ENCODE measurements around the gene FTL.

FTL gene

DNA sequence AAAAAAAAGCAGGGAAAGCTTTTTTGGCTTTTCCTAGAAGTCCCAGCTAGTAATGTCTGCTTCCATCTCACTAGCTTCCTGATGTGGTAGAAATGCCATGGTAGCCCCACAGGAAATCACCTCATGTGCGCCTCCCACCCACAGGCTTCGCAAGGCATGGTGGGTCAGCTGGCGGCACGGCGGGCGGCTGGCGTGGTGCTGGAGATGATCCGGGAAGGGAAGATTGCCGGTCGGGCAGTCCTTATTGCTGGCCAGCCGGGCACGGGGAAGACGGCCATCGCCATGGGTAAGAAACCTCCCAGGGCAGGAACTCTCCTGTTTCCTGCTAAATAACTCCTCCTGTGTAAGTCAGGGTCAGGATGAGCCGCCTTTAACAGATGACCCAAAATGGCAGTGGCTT is 39.0 kb downstream of the FTL start:
- no peaks in the 10 kb centered on the region for H3K4me1 ChIP-seq (ENCODE audit: low read length)
- no peak overlapping the region for H3K9ac ChIP-seq (ENCODE audit: low read length)
- peaks cover 46% of the 10 kb centered on the region for H3K36me3 ChIP-seq (replicated peaks; ENCODE audit: low read depth, low read length)
- H4K20me1 ChIP-seq (ENCODE audit: insufficient read depth, low read length) = no peaks in the 10 kb centered on the region
- H3K4me2 ChIP-seq (ENCODE audit: low read length) = no peak overlapping the region
- no peaks in the 10 kb centered on the region for H3K9me3 ChIP-seq (ENCODE audit: insufficient read depth, low read length)
- H3K27me3 ChIP-seq (ENCODE audit: low read depth, low read length) = no peaks in the 10 kb centered on the region
- H3K27ac ChIP-seq (ENCODE audit: low read length) = no peak overlapping the region
- H3K4me3 ChIP-seq (ENCODE audit: low read length) = no peak overlapping the region
- TF ChIP-seq EZH2phosphoT487 (IDR thresholded peaks at IDR 0.05; ENCODE audit: low read depth) = no peak
- no peak for TF ChIP-seq CTCF (IDR thresholded peaks at IDR 0.05; ENCODE audit: low read depth, low read length)
- peaks cover 6% of the 10 kb centered on the region; the same call in 1 of the 2 replicates for H3K79me2 ChIP-seq (ENCODE audit: low read length)
- no peak overlapping the region for H2AFZ ChIP-seq (ENCODE audit: low read depth, low read length)

DNA sequence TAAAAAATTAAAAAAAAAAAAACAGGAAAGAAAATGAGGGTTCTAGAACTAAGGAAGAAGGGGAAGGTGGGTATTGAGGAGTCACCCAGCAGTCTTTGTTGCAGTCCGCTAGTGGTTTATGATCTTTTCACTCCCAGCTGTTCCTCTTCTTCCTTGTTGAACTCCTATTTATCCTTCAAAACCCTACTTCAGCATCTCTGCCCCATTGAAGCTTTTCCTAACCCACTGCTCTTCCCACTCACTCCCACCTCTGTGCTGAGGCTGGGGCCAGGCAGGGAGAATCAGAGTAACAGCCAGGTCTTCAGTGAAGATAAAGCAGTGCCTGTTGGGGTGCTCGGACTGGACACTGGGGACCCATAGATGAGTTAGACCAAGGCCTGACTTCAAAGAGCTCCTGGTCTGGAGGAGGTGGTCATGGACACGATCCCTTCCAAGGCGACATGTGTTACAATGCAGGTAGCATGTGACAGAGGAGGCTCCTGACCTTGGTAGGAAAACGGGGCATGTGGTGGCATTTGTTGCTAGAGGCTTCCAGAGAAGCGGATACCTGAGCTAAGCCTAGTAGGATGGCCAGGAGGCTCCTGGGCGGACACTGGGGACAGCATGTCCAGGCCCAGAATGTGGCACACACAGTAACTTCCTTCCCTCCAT is 40.0 kb downstream of the FTL start:
- no peaks in the 10 kb centered on the region for H3K9me3 ChIP-seq (ENCODE audit: insufficient read depth, low read length)
- H3K27ac ChIP-seq (ENCODE audit: low read length) = no peak overlapping the region
- H3K79me2 ChIP-seq (ENCODE audit: low read length) = no peaks in the 10 kb centered on the region
- H4K20me1 ChIP-seq (ENCODE audit: insufficient read depth, low read length) = no peaks in the 10 kb centered on the region
- no peaks in the 10 kb centered on the region for H3K27me3 ChIP-seq (ENCODE audit: low read depth, low read length)
- H3K9ac ChIP-seq (ENCODE audit: low read length) = no peak overlapping the region
- peaks cover 44% of the 10 kb centered on the region for H3K36me3 ChIP-seq (replicated peaks; ENCODE audit: low read depth, low read length)
- H3K4me2 ChIP-seq (ENCODE audit: low read length) = no peak overlapping the region
- no peak overlapping the region for H2AFZ ChIP-seq (ENCODE audit: low read depth, low read length)
- no peak overlapping the region for H3K4me3 ChIP-seq (ENCODE audit: low read length)
- no peaks in the 10 kb centered on the region for H3K4me1 ChIP-seq (ENCODE audit: low read length)
- TF ChIP-seq CTCF (IDR thresholded peaks at IDR 0.05; ENCODE audit: low read depth, low read length) (no peak), EZH2phosphoT487 (IDR thresholded peaks at IDR 0.05; ENCODE audit: low read depth) (no peak)

GRCh38 chr19:49006905-49007304 is 41.8 kb downstream of the FTL start:
- H3K9me3 ChIP-seq (ENCODE audit: insufficient read depth, low read length) = no peaks in the 10 kb centered on the region
- H3K4me2 ChIP-seq (ENCODE audit: low read length) = no peak overlapping the region
- H3K36me3 ChIP-seq (replicated peaks; ENCODE audit: low read depth, low read length) = peaks cover 56% of the 10 kb centered on the region
- H4K20me1 ChIP-seq (ENCODE audit: insufficient read depth, low read length) = no peaks in the 10 kb centered on the region
- H3K4me3 ChIP-seq (ENCODE audit: low read length) = no peak overlapping the region
- H3K4me1 ChIP-seq (ENCODE audit: low read length) = no peaks in the 10 kb centered on the region
- no peak overlapping the region for H2AFZ ChIP-seq (ENCODE audit: low read depth, low read length)
- no peak overlapping the region for H3K27ac ChIP-seq (ENCODE audit: low read length)
- H3K9ac ChIP-seq (ENCODE audit: low read length) = no peak overlapping the region
- no peaks in the 10 kb centered on the region for H3K79me2 ChIP-seq (ENCODE audit: low read length)
- H3K27me3 ChIP-seq (ENCODE audit: low read depth, low read length) = no peaks in the 10 kb centered on the region
- no peak for TF ChIP-seq EZH2phosphoT487 (IDR thresholded peaks at IDR 0.05; ENCODE audit: low read depth)
- TF ChIP-seq CTCF (IDR thresholded peaks at IDR 0.05; ENCODE audit: low read depth, low read length) = no peak

- H3K4me1 ChIP-seq (ENCODE audit: low read length) = no peaks in the 10 kb centered on the region
- no peak overlapping the region for H3K4me3 ChIP-seq (ENCODE audit: low read length)
- H3K4me2 ChIP-seq (ENCODE audit: low read length) = no peak overlapping the region
- H4K20me1 ChIP-seq (ENCODE audit: insufficient read depth, low read length) = no peaks in the 10 kb centered on the region
- H3K27ac ChIP-seq (ENCODE audit: low read length) = no peak overlapping the region
- H3K9me3 ChIP-seq (ENCODE audit: insufficient read depth, low read length) = no peaks in the 10 kb centered on the region
- no peaks in the 10 kb centered on the region for H3K79me2 ChIP-seq (ENCODE audit: low read length)
- TF ChIP-seq CTCF (IDR thresholded peaks at IDR 0.05; ENCODE audit: low read depth, low read length) (no peak), EZH2phosphoT487 (IDR thresholded peaks at IDR 0.05; ENCODE audit: low read depth) (no peak)
- peaks cover 51% of the 10 kb centered on the region for H3K36me3 ChIP-seq (replicated peaks; ENCODE audit: low read depth, low read length)
- no peak overlapping the region for H3K9ac ChIP-seq (ENCODE audit: low read length)
- no peak overlapping the region for H2AFZ ChIP-seq (ENCODE audit: low read depth, low read length)
- H3K27me3 ChIP-seq (ENCODE audit: low read depth, low read length) = no peaks in the 10 kb centered on the region
Observed at GRCh38 chr19:49009828-49010227, 44.7 kb downstream of the FTL start.
